IMR-90 (cell line): ENCODE results near the gene GDNF. TPM values are rescaled to one million over a fixed set of nuclear protein-coding genes. Genes with fewer than 3 reads are reported as not detected.

Experiments used
- ATAC-seq: fragments of 200-7000 bp; cut with Tn5 transposase; 2 replicates; pipeline ENCODE4 v1.9.1; 2020; ENCODE audit warnings: low read depth, mild to moderate bottlenecking, moderate library complexity
- BruUV-seq: library from RNA; stranded (reverse); fragments of 400-500 nt; replicated peaks from 2 replicates; lab custom pipeline; 2021; lab: Mats Ljungman, UMichigan
- CTCF ChIA-PET: fragments of 300-600 bp; formaldehyde crosslinking; extraction: SDS; loops from one replicate; lab custom pipeline; 2021; ENCODE audit warnings: antibody characterized with exemption; lab: Yijun Ruan, JAX
- POLR2A ChIA-PET: fragments of 300-600 bp; sonication (Branson Sonifier 250); formaldehyde crosslinking; loops from one replicate; lab custom pipeline; 2022; ENCODE audit warnings: antibody characterized with exemption; ENCODE audit not compliant: unreplicated experiment; lab: Charles Lee
- DNase-seq: peaks from one replicate; pipeline ENCODE4 v3.0.0; 2013
- H2AFZ ChIP-seq: replicated peaks from 2 replicates; pipeline ENCODE3; 2013; ENCODE audit warnings: low read length, mild to moderate bottlenecking; ENCODE audit not compliant: poor library complexity
- H2AK5ac ChIP-seq: 2 replicates; pipeline ENCODE4 v1.6.1; 2013; ENCODE audit warnings: low read depth, low read length, inconsistent platforms
- H2AK9ac ChIP-seq: replicated peaks from 2 replicates; pipeline ENCODE3; 2013; ENCODE audit warnings: mild to moderate bottlenecking, low read depth, low read length, moderate library complexity; ENCODE audit not compliant: poor library complexity
- H2BK120ac ChIP-seq: 2 replicates; pipeline ENCODE4 v1.6.1; 2013; ENCODE audit warnings: low read depth, low read length, inconsistent platforms
- H2BK15ac ChIP-seq: 3 replicates; pipeline ENCODE4 v1.6.1; 2013; ENCODE audit warnings: low read depth, low read length, inconsistent platforms
- H2BK20ac ChIP-seq: 2 replicates; pipeline ENCODE4 v1.6.1; 2013; ENCODE audit warnings: low read depth, mild to moderate bottlenecking, inconsistent platforms, low read length, moderate library complexity
- H2BK5ac ChIP-seq: 2 replicates; pipeline ENCODE4 v1.6.1; 2013; ENCODE audit warnings: mild to moderate bottlenecking, low read depth, low read length, inconsistent platforms; ENCODE audit not compliant: poor library complexity, severe bottlenecking
- H3K14ac ChIP-seq: replicated peaks from 2 replicates; pipeline ENCODE4 v1.6.1; 2013; ENCODE audit warnings: low read depth, low read length, inconsistent platforms
- H3K18ac ChIP-seq: 2 replicates; pipeline ENCODE4 v1.6.1; 2013; ENCODE audit warnings: low read depth, low read length, control low read depth
- H3K23ac ChIP-seq: 2 replicates; pipeline ENCODE4 v1.6.1; 2013; ENCODE audit warnings: low read depth, low read length, inconsistent platforms
- H3K27ac ChIP-seq: 2 replicates; pipeline ENCODE4 v1.5.1; 2013; ENCODE audit warnings: mild to moderate bottlenecking, control low read depth, low read length; ENCODE audit not compliant: insufficient read depth
- H3K27me3 ChIP-seq: 2 replicates; pipeline ENCODE4 v1.6.1; 2013; ENCODE audit warnings: low read length; ENCODE audit not compliant: control insufficient read depth, insufficient read depth
- H3K36me3 ChIP-seq: 2 replicates; pipeline ENCODE4 v1.6.1; 2013; ENCODE audit warnings: low read length, mixed read lengths; ENCODE audit not compliant: control insufficient read depth, insufficient read depth
- H3K4ac ChIP-seq: 2 replicates; pipeline ENCODE4 v1.6.1; 2013; ENCODE audit warnings: low read depth, low read length, inconsistent platforms
- H3K4me1 ChIP-seq: 2 replicates; pipeline ENCODE4 v1.6.1; 2013; ENCODE audit warnings: low read length, mixed read lengths; ENCODE audit not compliant: control insufficient read depth, insufficient read depth
- H3K4me2 ChIP-seq: 2 replicates; pipeline ENCODE4 v1.6.1; 2013; ENCODE audit warnings: low read depth, mild to moderate bottlenecking, control low read depth, low read length, moderate library complexity
- H3K4me3 ChIP-seq: 2 replicates; pipeline ENCODE4 v1.5.1; 2013; ENCODE audit warnings: low read depth, mild to moderate bottlenecking, control low read depth, low read length, moderate library complexity; ENCODE audit not compliant: insufficient read depth
- H3K56ac ChIP-seq: 2 replicates; pipeline ENCODE4 v1.6.1; 2013; ENCODE audit warnings: low read length, inconsistent platforms; ENCODE audit not compliant: insufficient read depth; ENCODE audit errors: extremely low read depth
- H3K79me1 ChIP-seq, 2 experiments: 2 replicates each; pipeline ENCODE4 v1.6.1; 2013; ENCODE audit warnings: low read length in 2 of 2, inconsistent platforms in 1 of 2, low read depth in 1 of 2
- H3K9ac ChIP-seq: 2 replicates; pipeline ENCODE4 v1.6.1; 2013; ENCODE audit warnings: low read depth, low read length, control low read depth
- H3K9me1 ChIP-seq: 2 replicates; pipeline ENCODE4 v1.6.1; 2013; ENCODE audit warnings: low read length, inconsistent platforms; ENCODE audit not compliant: insufficient read depth
- H3K9me3 ChIP-seq: 2 replicates; pipeline ENCODE4 v1.6.1; 2013; ENCODE audit warnings: low read length; ENCODE audit not compliant: control insufficient read depth, insufficient read depth
- H4K20me1 ChIP-seq: 2 replicates; pipeline ENCODE4 v1.6.1; 2013; ENCODE audit warnings: low read length, inconsistent platforms; ENCODE audit not compliant: insufficient read depth
- H4K5ac ChIP-seq: 2 replicates; pipeline ENCODE4 v1.6.1; 2013; ENCODE audit warnings: mild to moderate bottlenecking, low read depth, low read length, control low read depth
- H4K8ac ChIP-seq, 2 experiments: 2 replicates each; pipeline ENCODE4 v1.6.1; 2013; ENCODE audit warnings: low read depth in 2 of 2, low read length in 2 of 2, control low read depth in 1 of 2, inconsistent platforms in 1 of 2
- H4K91ac ChIP-seq: 2 replicates; pipeline ENCODE4 v1.6.1; 2013; ENCODE audit warnings: low read depth, low read length, inconsistent platforms; ENCODE audit not compliant: insufficient read depth
- BHLHE40 ChIP-seq: fragments of 150-350 bp; IDR thresholded peaks from 2 replicates; pipeline ENCODE4 v1.6.1; 2016; ENCODE audit warnings: mild to moderate bottlenecking, low read depth, low read length
- CEBPB ChIP-seq: IDR thresholded peaks from 2 replicates; pipeline ENCODE4 v1.6.1; 2012; ENCODE audit warnings: low read depth, low read length, improper control_type of control experiment
- CHD1 ChIP-seq: IDR thresholded peaks from 2 replicates; pipeline ENCODE4 v1.6.1; 2012; ENCODE audit warnings: low read depth, low read length, improper control_type of control experiment
- CTCF ChIP-seq: conservative IDR thresholded peaks from 2 replicates; pipeline ENCODE4 v1.5.1; 2012; ENCODE audit warnings: mild to moderate bottlenecking, low read depth, low read length, improper control_type of control experiment
- ELK1 ChIP-seq: fragments of 150-350 bp; IDR thresholded peaks from 2 replicates; pipeline ENCODE4 v1.6.1; 2016; ENCODE audit warnings: low read depth, mild to moderate bottlenecking, low read length, moderate library complexity, borderline replicate concordance
- MAZ ChIP-seq: IDR thresholded peaks from 2 replicates; pipeline ENCODE4 v1.6.1; 2012; ENCODE audit warnings: low read depth, mild to moderate bottlenecking, low read length, improper control_type of control experiment, moderate library complexity, borderline replicate concordance
- MXI1 ChIP-seq: IDR thresholded peaks from 2 replicates; pipeline ENCODE4 v1.6.1; 2012; ENCODE audit warnings: low read depth, mild to moderate bottlenecking, low read length, moderate library complexity, borderline replicate concordance
- POLR2A ChIP-seq: IDR thresholded peaks from 2 replicates; pipeline ENCODE4 v1.6.1; 2012; ENCODE audit warnings: mild to moderate bottlenecking, low read depth, low read length
- RFX5 ChIP-seq: IDR thresholded peaks from 2 replicates; pipeline ENCODE4 v1.8.0; 2012; ENCODE audit warnings: low read depth, mild to moderate bottlenecking, low read length, moderate library complexity
- SMC3 ChIP-seq: fragments of 150-350 bp; IDR thresholded peaks from 2 replicates; pipeline ENCODE4 v1.6.1; 2016; ENCODE audit warnings: low read depth, mild to moderate bottlenecking, antibody characterized with exemption, low read length, moderate library complexity
- USF2 ChIP-seq: fragments of 150-350 bp; IDR thresholded peaks from 2 replicates; pipeline ENCODE4 v1.6.1; 2017; ENCODE audit warnings: mild to moderate bottlenecking, antibody characterized with exemption, low read length, low read depth
- WGBS, 2 experiments: methylation state at CpG; one replicate each; pipeline versions ENCODE4 v1.1.5 to v1.1.7; 2013; ENCODE audit warnings: missing lambda C conversion rate in 2 of 2; ENCODE audit not compliant: insufficient read length in 1 of 2; ENCODE audit errors: extremely low coverage in 2 of 2; 5-methylcytosine and 5-hydroxymethylcytosine counted together
- dilution Hi-C: fragments of 300-500 bp; cut with HindIII; formaldehyde crosslinking; loops from one replicate; pipeline ENCODE4 v1.14.3; 2018; ENCODE audit warnings: low sequenced_read_pairs; ENCODE audit not compliant: unreplicated experiment
- in situ Hi-C: fragments of 300-500 bp; cut with MboI; formaldehyde crosslinking; loops from 3 replicates; pipeline ENCODE4 v1.14.3; 2019; ENCODE audit warnings: low sequenced_read_pairs, inconsistent platforms, mixed read lengths
- intact Hi-C: fragments of 100-400 bp; cut with micrococcal nuclease; formaldehyde crosslinking; loops from 2 replicates; pipeline ENCODE4 v1.10.0; 2022
- polyA plus RNA-seq, 3 experiments: library from polyadenylated mRNA; depleted of rRNA; stranded (reverse); fragments of >200 nt; gene quantifications; 2 replicates each; pipeline ENCODE4 v1.2.3, GENCODE V29; 2012; ENCODE audit warnings: low replicate concordance in 1 of 3
- total RNA-seq: library from RNA; depleted of rRNA; stranded (reverse); fragments of >200 nt; gene quantifications from 2 replicates; pipeline ENCODE4 v1.2.3, GENCODE V29; 2012

GDNF gene
- total and polyA plus RNA-seq, 2 of the 4 experiments (the other 2 are of a cell fraction): 0.18 to 0.82 TPM

GRCh38 chr5:37769108-37769507 is 70.7 kb downstream of the GDNF start:
- CTCF ChIA-PET: no interaction called here
- H4K8ac ChIP-seq: no peak overlapping the region; a peak in 1 of 4 replicates
- H4K91ac ChIP-seq: no peak overlapping the region
- in situ Hi-C loops (no loop called here), intact Hi-C loops (no loop called here), dilution Hi-C loops (no loop called here)
- POLR2A ChIA-PET: no interaction called here
- H3K4ac ChIP-seq: peak overlapping the region; percentile 59; the same call in 1 of the 2 replicates
- H3K9me3 ChIP-seq: no peaks in the 10 kb centered on the region
- peaks cover 7% of the 10 kb centered on the region for H3K9me1 ChIP-seq
- no peaks in the 10 kb centered on the region for H3K27me3 ChIP-seq
- peak overlapping the region; percentile 14 for H2AFZ ChIP-seq
- DNase-seq: no peak
- no peak for ATAC-seq
- no peak overlapping the region for H3K27ac ChIP-seq
- TF ChIP-seq CEBPB (no peak), MAZ (no peak), CHD1 (no peak), RFX5 (no peak), USF2 (no peak), MXI1 (no peak), POLR2A (no peak), CTCF (no peak), BHLHE40 (no peak), SMC3 (no peak), ELK1 (no peak)
- no peak overlapping the region for H2AK9ac ChIP-seq
- H3K18ac ChIP-seq: peak overlapping the region; percentile 54; the same call in 1 of the 2 replicates
- H3K4me3 ChIP-seq: no peak overlapping the region
- peak overlapping the region; percentile 20; the same call in 1 of the 2 replicates for H3K14ac ChIP-seq
- peak overlapping the region; percentile 86 for H2BK20ac ChIP-seq
- H3K79me1 ChIP-seq: no peaks in the 10 kb centered on the region
- no CpG with 5 or more reads among the region's 4 CpGs for WGBS, 2 experiments
- peak overlapping the region; percentile 81; the same call in 1 of the 3 replicates for H2BK15ac ChIP-seq
- no peak overlapping the region for H3K9ac ChIP-seq
- H3K4me2 ChIP-seq: no peak overlapping the region
- peak overlapping the region; percentile 23; the same call in 1 of the 2 replicates for H3K23ac ChIP-seq
- H2AK5ac ChIP-seq: peak overlapping the region; percentile 81; the same call in 1 of the 2 replicates
- no TSS peak for BruUV-seq
- H3K4me1 ChIP-seq: peaks cover 21% of the 10 kb centered on the region
- H4K5ac ChIP-seq: no peak overlapping the region
- no peaks in the 10 kb centered on the region for H3K36me3 ChIP-seq
- peaks cover 6% of the 10 kb centered on the region for H4K20me1 ChIP-seq
- H2BK5ac ChIP-seq: no peak overlapping the region
- peak overlapping the region; percentile 95 for H2BK120ac ChIP-seq
- no peak overlapping the region for H3K56ac ChIP-seq
